CD4-positive, alpha-beta T cell treated with Interleukin-4 for 1 hour (primary cell): ENCODE measurements around the gene FFAR3.
"Not testable (repeated sequence)": the region's sequence is repeated elsewhere in the genome, so short reads cannot be mapped to it uniquely, and the experiment has no call there.

Experiments used
- DNase-seq, 2 donors: peaks; one replicate each; pipeline ENCODE4 v3.0.0-alpha.2; 2020 to 2022

FFAR3 gene

GRCh38 chr19:35351411-35352176 lies 6.7 kb upstream of the FFAR3 start:
- DNase-seq, result no peak

GRCh38 chr19:35352177-35352447 lies 6.1 kb upstream of the FFAR3 start:
- DNase-seq, result no peak

GRCh38 chr19:35352448-35353304 lies 5.6 kb upstream of the FFAR3 start:
- peak; percentile 77 to 79 for DNase-seq

- peak in 1 of 2 donors; percentile 41 for DNase-seq
Observed at GRCh38 chr19:35353635-35354034, 4.6 kb upstream of the FFAR3 start.

GRCh38 chr19:35354898-35355297 lies 3.4 kb upstream of the FFAR3 start:
- DNase-seq, result no peak

GRCh38 chr19:35355791-35356460 lies 2.3 kb upstream of the FFAR3 start:
- DNase-seq, result no peak

GRCh38 chr19:35358834-35359233 lies 574 bp downstream of the FFAR3 start:
- DNase-seq, result not testable (repeated sequence)

GRCh38 chr19:35359395-35359794 lies 1.1 kb downstream of the FFAR3 start:
- not testable (repeated sequence) for DNase-seq

- not testable (repeated sequence) for DNase-seq
Observed at GRCh38 chr19:35360081-35360480, 1.8 kb downstream of the FFAR3 start.

- DNase-seq, result no peak
Observed at GRCh38 chr19:35360880-35361420, 2.7 kb downstream of the FFAR3 start.

GRCh38 chr19:35362261-35363000 lies 4.2 kb downstream of the FFAR3 start:
- no peak for DNase-seq

- DNase-seq, result no peak
Observed at GRCh38 chr19:35363001-35363590, 4.8 kb downstream of the FFAR3 start.

- no peak for DNase-seq
Observed at GRCh38 chr19:35363711-35364425, 5.6 kb downstream of the FFAR3 start.

GRCh38 chr19:35365303-35365702 lies 7.0 kb downstream of the FFAR3 start:
- DNase-seq, result no peak

GRCh38 chr19:35368378-35368777 lies 10.1 kb downstream of the FFAR3 start:
- no peak for DNase-seq

GRCh38 chr19:35369522-35369921 lies 11.3 kb downstream of the FFAR3 start:
- DNase-seq, result no peak

GRCh38 chr19:35370722-35371121 lies 12.5 kb downstream of the FFAR3 start, which contains the start of gene GPR42:
Gene GPR42 (plus strand): TSS chr19:35371068. CDS start chr19:35371360, 292 bp downstream.
- DNase-seq, result no peak

GRCh38 chr19:35373492-35373891 lies 15.2 kb downstream of the FFAR3 start:
- no peak for DNase-seq

GRCh38 chr19:35374031-35374430 lies 15.8 kb downstream of the FFAR3 start:
- DNase-seq, result not testable (repeated sequence)

GRCh38 chr19:35375505-35376307 lies 17.4 kb downstream of the FFAR3 start:
- no peak for DNase-seq

- no peak for DNase-seq
Observed at GRCh38 chr19:35377656-35378055, 19.4 kb downstream of the FFAR3 start.
